ENCODE measurements around the gene CERK.

Gene CERK

DNA sequence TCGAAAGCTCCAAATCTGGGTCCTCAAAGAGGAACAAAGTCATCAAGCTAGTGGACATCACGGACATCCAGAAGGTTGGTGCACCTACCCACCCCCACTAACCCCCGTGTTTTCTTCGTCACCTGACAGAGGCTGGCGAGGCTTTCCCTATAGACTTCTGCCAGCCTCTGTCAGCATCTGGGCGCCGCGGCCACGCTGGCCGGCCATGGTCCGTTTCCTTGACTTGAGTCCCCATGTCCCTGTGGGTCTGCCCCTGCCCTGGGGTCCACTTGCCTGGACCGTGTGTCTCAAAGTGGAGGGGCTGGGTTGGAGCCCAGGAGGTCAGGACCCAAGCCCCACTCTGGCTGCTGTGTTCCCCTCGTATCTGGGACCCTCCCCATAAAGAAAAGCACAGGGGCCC, 62.6 kb downstream of the CERK start:
- DNase-seq: no peak

DNA sequence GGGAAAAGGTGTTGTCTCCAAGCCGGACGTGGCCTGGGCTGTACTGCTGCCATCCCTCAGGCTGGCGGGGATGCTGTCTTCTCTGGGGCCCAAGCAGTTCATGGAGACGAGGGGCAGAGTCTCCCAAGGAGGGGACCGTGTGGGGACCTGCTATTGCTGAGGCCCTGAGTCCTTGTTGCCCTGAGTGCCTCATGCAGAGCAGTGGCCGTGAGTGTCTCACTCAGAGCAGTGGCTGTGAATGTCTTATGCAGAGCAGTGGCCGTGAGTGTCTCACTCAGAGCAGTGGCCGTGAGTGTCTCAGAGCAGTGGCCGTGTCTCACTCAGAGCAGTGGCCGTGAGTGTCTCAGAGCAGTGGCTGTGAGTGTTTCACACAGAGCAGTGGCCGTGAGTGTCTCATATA, 63.1 kb downstream of the CERK start:
- no peak for DNase-seq

DNA sequence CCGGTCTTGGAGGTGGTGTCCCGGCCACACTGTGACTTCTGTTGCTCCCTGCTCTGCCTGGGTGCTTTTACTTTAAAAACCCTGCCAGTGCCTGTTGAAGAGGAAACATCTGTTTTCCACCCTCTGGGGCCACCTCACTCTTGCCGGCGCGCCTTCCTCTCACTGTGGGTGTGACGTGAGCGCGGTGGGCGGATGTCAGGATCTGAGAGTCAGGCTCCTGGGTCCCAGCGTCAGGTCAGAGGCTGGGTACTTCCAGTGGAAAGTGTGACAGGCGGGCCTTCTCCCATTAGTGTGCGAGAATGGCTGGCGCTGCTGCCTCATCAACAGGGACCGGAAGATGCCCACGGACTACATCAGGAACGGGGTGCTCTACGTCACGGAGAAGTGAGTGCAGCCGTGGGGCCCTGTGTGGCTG, 63.7 kb downstream of the CERK start:
- DNase-seq: no peak

DNA sequence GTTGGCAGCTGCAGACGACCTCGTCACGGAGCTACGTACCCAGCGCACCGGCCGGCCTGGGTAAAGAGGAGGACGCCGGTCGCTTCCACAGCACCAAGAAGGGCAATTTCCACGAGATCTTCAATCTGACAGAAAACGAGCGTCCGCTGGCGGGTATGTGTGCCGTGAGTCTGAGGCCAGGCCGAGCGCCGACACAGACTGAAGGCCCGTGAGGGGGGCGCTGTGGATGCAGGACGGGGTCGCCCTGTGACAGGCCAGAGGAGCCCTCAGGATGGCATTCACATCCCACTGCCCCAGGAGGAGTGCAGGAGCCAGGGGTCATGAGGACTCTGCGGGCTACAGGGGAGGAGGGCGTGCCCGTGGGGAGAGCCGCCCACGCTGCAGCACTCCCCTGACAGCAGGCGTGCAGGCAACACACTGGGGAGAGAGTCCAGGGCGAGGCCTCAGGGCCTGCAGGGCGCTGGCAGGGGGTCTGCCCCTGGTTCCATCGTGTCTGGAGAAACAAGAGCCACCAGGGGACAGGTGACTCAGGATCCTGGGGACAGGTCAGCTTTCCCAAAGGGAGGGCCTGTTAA, 64.3 kb downstream of the CERK start:
- no peak for DNase-seq

DNA sequence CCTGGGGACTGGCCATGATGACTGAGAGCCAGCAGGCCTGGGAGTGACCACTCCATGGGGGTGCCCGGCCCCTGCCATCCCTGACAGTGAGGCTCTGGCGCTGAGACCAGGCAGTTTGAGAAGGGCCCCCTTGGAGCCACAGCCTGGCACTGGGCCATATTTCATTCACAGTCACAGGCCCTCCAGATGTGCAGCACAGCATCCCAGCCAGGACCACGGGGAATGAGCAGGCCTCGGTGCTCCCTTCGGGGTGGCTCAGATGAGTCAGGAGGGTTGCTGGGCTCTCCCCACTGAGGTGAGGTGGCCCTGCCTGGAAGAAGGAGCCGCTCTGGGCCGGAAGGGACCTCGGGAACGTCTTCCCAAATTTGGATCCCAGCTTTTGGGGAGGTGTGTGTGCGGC, 64.8 kb downstream of the CERK start:
- DNase-seq: no peak

DNA sequence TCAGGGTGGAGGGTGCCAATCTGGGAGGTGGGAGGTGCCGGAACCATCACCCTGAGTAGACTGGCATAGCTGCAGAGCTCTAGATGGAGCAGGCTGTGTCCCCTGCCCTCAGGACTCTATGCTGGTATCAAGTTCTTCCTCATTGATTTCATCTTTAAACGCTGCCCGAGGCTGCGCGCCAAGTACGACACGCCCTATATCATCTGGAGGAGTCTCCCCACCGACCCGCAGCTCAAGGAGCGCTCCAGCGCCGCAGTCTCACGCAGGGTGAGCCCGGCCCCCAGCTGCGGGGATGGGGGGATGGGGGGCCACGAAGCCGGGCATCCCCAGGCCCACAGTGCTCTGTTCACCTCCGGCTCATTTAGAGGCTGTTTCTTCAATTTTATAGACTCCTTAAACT, 65.3 kb downstream of the CERK start:
- no peak for DNase-seq

DNA sequence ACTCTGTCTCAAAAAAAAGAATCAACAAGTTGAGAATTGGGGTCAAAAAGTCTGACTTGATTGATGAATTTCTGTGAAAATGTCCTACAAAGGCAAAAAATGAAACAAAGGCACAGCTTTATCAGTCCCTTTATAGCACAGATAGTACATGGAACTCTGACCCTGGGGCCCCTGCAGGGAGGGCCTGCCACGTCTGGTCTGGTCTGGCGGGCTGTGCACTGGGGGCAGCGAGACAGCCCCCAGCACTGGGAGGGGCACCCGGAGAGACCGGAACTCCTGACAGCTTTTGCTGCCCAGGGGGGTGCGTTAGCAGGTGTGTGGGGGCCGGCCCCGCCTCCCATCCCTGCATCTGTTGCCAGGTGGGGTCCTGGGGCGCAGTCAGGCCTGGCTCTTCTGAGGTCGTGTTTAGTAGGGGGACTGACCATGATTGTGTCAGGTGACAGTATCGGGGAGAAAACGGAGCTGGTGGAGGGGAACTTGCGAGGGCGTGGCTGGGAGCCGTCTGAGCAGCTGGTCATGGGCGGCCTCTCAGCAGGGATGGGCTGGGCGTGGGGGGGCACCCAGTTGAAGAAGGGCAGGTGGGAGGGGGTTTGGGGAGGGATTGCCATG, 66.1 kb downstream of the CERK start:
- DNase-seq: no peak

DNA sequence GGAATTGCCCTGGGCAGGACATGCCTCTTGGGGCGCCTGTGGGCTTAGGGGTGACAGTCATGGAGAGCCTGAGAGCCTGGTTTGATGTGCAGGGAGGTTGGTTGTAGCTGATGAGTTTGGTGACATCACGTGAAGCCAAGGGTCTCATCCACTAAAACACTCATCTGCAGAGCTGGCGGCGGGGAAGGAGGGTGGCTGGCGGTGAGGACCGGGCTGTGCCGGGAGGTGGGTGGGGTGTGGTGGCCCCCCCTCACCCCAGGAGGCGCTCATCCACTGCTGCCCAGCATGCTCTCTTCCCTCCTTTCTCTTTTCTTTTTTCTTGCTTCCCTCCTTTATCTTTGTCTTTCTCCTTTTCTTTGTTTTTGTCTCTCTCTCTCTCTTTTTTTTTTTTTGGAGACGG, 68.9 kb downstream of the CERK start:
- DNase-seq: no peak

DNA sequence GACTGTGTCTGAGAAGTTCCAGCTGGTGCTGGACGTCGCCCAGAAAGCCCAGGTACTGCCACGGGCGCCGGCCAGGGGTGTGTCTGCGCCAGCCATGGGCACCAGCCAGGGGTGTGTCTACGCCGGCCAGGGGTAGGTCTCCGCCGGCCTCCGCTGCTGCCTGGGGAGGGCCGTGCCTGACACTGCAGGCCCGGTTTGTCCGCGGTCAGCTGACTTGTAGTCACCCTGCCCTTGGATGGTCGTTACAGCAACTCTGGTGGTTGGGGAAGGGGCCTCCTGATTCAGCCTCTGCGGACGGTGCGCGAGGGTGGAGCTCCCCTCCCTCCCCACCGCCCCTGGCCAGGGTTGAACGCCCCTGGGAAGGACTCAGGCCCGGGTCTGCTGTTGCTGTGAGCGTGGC, 69.9 kb downstream of the CERK start:
- DNase-seq: no peak

DNA sequence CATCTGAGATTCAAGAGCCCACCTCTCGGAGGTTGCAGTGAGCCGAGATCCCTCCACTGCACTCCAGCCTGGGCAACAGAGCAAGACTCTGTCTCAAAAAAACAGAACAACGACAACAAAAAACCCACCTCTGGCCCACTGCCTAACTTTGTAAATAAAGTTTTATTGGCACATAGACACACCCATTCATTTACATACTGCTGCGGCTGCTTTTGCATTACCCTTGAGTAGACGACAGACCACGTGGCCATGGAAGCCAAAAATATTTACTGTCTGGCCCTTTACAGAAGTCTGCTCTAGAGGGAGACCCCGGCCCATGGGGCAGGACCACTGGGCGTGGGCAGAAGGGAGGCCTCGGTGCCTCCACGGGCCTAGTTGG, 70.8 kb downstream of the CERK start:
- no peak for DNase-seq

DNA sequence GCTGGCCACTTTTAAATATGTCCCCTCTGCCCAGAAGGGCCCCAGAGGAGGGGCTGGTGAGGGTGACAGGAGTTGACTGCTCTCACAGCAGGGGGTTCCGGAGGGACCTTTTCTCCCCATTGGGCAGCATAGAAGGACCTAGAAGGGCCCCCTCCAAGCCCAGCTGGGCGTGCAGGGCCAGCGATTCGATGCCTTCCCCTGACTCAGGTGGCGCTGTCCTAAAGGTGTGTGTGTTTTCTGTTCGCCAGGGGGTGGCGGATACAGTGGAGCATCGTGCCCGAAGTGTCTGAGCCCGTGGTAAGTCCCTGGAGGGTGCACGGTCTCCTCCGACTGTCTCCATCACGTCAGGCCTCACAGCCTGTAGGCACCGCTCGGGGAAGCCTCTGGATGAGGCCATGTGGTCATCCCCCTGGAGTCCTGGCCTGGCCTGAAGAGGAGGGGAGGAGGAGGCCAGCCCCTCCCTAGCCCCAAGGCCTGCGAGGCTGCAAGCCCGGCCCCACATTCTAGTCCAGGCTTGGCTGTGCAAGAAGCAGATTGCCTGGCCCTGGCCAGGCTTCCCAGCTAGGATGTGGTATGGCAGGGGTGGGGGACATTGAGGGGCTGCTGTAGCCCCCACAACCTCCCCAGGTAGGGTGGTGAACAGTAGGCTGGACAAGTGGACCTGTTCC, 71.3 kb downstream of the CERK start:
- no peak for DNase-seq

DNA sequence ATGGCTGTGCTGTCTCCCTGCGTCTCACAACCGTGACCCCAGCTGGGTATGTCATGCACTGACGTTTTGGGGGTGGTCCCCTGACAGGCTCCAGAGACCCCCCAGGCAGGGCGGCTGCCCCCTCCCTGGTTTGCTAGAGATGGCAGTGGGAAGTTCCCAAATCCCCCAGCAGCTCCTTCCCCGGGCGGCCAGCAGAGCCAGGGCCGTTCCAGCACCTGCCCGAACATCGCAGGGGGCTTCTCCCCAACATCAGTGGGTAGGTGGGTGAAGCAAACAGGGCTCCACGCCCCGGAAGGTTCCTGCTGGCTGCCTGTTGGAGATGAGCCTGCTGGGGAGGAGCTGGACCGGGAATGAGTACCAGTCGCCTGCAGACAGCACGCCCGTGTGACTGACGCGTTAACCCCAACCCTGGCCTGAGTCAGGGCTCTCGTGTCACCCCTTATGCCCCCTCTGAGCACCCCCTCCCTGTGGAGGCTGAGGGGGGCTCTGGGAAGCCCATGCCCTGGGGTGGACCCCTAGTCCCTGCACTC, 72.2 kb downstream of the CERK start:
- DNase-seq: no peak

DNA sequence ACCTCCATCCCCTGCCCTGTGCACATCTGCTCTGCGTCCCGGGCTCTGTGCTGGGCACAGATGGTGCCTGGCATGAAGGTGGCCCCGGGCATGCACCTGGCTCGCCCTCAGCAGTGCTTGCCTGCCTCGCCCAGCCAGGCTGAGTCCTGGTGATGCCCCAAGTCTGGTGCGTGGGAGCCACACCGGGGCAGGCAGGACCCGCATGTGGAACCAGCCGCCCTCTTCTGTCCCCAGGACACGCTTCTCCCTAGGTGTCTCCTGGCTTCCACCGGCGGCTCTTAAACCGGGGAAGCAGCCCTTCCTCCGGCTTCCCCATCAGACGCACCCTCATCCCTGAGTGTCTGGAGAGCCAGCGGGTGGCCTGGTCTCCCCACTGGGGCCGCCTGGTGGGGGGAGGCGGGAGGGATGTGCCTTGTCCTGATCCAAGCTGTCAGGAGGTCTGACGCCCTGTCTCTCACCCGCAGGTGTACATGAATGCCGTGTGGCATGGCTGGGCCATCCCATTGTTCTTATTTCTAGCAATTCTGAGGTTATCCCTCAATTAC, 72.8 kb downstream of the CERK start:
- DNase-seq: no peak

DNA sequence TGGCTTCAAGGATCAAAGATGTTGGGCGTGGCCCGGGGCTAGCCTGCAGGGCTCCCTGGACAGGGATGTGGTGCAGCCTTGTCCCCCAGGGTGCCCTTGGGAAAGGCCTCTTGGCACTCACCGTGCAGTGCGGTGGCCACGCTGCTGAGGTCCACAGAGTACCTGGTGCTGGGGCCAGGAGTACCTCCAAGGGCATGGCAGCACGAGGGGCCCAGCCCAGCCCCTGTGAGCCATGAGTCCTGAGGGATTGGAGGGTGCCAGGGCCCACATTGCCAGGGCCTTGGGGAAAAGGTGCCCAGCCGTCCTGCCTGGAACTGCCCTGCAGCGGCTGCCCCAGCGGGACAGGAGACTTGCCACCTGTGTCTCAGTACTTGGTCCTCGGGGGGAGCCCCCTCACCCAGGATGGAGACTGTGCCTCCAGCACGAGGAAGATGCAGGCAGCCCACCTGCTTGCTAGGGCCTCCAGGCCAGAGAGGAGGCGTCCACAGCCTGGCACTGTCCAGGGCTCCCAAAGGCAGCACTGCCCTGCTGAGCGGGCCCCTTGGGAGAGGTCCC, 73.7 kb downstream of the CERK start:
- no peak for DNase-seq

DNA sequence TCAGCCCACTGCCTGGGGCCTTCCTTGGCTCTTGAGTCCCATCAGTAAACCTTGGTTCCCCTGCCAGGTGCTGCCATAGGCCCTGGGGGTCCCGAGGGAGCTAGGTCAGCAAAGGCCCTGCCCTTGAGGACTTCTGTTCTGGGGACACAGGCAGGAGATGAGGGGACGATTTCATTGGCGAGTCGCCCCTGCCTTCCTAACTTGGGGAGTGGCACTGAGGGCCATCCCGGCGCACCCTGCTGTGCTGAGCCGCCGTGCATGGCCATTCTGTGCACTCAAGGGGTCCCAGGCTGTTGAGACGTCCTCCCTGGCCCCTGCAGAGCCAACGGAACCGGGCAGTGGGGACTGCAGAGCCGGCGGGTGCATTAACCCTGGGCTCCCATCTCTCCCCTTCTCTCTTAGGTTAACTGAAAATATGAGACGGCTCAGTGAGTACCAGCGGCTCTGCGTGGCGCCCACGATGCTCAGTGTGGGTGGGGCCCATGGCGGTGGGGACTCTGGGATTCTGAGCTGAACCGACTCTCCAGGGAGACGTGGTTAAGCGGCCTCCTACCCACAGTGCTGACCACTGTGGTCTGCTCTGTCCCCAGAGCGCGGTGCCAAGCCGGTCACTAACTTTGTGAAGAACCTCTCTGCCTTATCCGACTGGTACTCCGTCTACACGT, 74.5 kb downstream of the CERK start:
- DNase-seq: no peak

DNA sequence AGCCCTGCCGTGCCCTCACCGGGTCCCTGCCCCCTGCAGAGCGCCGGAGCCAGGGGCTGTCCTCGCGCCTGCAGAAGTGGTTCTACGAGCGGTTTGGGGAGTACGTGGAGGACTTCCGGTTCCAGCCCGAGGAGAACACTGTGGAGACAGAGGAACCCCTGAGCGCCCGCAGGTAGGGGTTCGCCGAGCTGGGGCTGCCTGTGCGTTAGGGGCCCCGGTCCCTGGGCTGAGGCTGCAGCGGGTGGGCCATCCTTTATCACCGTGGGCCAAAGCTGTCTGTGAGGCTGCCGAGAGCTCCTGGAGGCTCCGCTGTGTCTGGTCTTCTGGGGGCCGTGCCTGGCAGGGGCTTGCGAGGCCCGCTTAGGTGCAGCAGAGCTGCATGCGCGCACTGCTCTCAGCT, 75.1 kb downstream of the CERK start:
- no peak for DNase-seq

DNA sequence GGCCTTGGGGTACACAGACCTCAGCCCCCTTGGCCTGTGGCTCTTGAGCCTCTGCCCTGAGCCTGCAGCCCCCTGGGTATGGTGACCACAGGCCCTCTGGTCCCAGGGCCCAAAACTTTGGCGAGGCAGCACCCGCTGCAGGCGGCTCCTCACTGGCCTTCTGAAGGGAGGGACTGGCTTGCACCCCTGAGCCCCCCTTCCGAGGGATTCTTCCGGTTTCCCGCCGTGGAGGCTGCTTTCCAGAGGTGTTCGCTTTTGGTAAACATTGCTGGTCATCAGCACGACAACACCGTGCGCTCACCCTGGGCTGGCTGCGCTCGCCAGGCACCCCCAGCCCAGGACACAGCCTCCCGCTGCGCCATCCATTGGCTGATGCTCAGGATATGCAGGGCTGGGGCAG, 75.8 kb downstream of the CERK start:
- DNase-seq: no peak

DNA sequence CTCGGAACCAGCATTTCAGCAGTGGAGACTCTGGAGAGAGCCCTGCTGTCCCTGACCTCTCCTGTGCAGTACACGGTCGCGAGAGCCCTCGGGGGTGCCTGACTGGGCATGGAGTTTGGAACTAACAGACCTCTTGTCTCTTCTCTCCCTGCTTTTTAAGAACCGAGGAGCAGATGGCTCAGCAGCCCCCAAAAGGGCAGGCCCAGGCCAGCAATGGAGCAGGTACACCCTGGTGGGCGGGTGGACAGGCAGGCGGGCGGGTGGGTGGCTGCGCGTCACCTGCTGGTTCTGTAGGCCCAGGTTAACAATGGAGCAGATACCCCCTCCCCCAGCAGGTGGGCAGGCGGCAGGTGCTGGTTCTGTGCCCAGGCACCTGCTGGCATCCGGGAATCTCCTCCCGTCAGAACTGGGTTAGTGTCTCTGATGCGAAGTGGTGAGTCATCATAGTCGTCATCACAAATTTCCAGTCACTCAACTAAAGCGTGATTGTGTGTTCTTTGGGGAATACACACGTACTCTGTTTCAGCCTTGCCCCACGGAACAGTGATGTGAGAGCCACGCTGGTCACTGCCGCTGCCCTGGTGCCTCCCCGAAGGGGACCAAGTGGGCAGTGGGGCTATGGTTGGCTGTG, 76.7 kb downstream of the CERK start:
- peak; percentile 89 for DNase-seq

DNA sequence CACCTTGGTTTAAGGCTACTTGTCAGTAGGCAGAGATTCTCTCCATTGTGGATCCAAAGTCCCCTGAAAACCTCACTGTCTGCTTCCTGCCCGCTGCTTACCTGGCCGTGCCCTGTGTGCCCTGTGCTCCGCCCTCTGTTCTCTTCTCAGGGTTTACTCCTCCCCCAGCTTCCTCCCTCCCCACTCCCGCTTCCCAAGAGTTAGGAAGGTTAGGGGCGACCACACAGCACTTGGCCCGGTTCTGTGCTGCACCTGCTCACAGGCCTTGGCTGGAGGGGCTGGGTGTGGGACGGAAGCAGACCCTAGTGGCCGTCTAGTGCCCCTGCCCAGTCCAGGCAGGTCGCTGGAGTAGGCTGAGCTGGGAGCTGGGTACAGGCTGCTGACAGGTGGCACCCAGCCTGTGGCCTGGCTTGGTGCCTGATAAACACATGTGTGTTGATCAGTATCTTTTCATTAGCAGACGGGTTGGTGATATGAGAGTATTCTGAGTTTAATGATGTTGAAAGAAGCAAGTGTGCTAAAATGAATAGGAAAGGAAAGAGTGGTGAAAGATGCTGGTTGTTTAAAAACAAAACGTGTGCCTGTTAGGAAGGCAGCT, 77.3 kb downstream of the CERK start:
- peak; percentile 88 for DNase-seq

DNA sequence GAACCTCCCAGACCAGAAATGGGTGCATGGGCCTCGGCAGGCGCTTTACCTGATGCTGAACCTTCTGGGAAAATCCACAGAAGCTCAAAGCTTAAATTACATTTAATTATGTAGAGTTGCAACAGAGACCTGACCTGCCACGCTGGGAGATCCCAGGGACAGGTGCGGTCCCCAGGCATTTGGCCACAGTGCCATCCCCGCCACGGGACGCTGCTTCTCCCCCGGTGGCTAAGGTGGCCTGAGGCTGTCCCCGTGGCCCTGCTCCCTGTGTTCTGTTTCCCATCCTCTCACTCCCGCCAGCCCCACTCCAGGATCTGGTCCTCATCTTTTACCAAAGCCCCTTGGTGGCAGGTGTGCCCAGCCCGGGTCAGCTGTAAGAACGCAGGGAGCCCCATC, 78.3 kb downstream of the CERK start:
- DNase-seq: no peak

DNA sequence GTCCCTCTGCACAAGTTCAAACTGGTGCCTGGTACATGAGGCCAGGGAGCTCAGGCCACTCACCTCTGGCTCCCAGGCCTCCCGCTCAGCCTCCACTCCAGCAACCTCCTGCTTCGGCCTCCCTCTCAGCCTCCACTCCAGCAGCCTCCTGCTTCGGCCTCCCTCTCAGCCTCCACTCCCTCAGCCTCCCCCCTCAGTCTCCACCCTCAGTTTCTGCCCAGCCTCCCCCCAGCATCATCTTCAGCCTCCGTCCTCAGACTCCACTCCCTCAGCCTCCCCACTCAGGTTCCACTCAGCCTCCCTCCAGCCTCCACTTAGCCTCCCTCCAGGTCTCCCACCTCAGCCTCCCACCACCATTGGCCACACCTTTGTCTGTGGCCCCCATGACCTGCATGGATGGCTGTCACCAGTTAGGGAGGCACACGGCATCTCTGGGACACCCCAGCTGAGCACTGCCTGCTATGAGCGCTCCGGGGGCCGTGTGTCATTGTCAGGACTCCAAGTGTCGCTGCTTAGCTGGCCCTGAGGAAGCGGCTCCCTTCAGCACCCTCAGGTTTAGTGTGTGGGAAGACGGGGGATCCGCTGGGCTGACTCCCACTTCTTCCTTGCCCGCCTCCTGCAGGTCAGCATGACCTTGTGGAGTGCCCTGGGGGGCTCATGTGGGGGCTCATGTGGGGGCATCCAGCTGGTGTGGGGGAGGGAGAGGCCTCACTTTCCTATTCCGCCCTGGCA, 78.8 kb downstream of the CERK start:
- DNase-seq: no peak

Measured in DMS153 (cell line).